Measurements from ENCODE around the gene PIM3. TPM values are rescaled to one million over a fixed set of nuclear protein-coding genes. Genes with fewer than 3 reads are reported as not detected.

PIM3 gene
- total RNA-seq, 2 donors from 2014 or later = 57.3 to 98.9 TPM

- no peak overlapping the region for H3K27ac ChIP-seq
- WGBS, 2 donors = 83 to 100% methylated on average over 5 to 12 of the region's 12 CpGs
- DNase-seq = peak in 2 of 4 donors; percentile 16 to 17
These were observed 2.7 kb upstream of the PIM3 start for GRCh38 chr22:49957826-49958365.

GRCh38 chr22:49958366-49958921, 2.1 kb upstream of the PIM3 start:
- H3K4me3 ChIP-seq = no peak overlapping the region
- TF ChIP-seq CTCF (IDR thresholded peaks at IDR 0.05) (no peak), POLR2A (IDR thresholded peaks at IDR 0.05) (no peak)
- H3K27me3 ChIP-seq = no peaks in the 10 kb centered on the region
- H3K4me1 ChIP-seq = peaks cover 57% of the 10 kb centered on the region
- WGBS, 2 donors = 81 to 87% methylated on average over 5 to 16 of the region's 16 CpGs
- H3K27ac ChIP-seq = peak overlapping the region in 2 of 4 donors; percentile 96
- intact Hi-C loops (cut with DNase I) = no loop called here
- no peaks in the 10 kb centered on the region for H3K9me3 ChIP-seq
- peaks cover 5 to 8% of the 10 kb centered on the region in 2 donors for H3K36me3 ChIP-seq (replicated peaks in 1 of 2; ENCODE audit: insufficient read depth in 1 of 2, low read depth in 2 of 2)
- no peak for ATAC-seq
- DNase-seq = peak in 1 of 4 donors; percentile 19

More at GRCh38 chr22:49957826-49958365, 2.7 kb upstream of the PIM3 start:
- peaks cover 2 to 3% of the 10 kb centered on the region in 2 donors for H3K36me3 ChIP-seq (replicated peaks in 1 of 2; ENCODE audit: insufficient read depth in 1 of 2, low read depth in 2 of 2)
- H3K27me3 ChIP-seq = no peaks in the 10 kb centered on the region
- no peak overlapping the region for H3K4me3 ChIP-seq
- intact Hi-C loops (cut with DNase I) = no loop called here
- ATAC-seq = no peak
- H3K9me3 ChIP-seq = no peaks in the 10 kb centered on the region
- H3K4me1 ChIP-seq = peaks cover 57% of the 10 kb centered on the region
- TF ChIP-seq POLR2A (IDR thresholded peaks at IDR 0.05) (no peak), CTCF (IDR thresholded peaks at IDR 0.05) (no peak)

- H3K27ac ChIP-seq = peak overlapping the region; percentile 94 to 98 (median 96)
- ATAC-seq = no peak
- peaks cover 57% of the 10 kb centered on the region for H3K4me1 ChIP-seq
- TF ChIP-seq POLR2A (IDR thresholded peaks at IDR 0.05) = no peak
- TF ChIP-seq CTCF (IDR thresholded peaks at IDR 0.05) = no peak
- peaks cover 8% of the 10 kb centered on the region in 2 donors for H3K36me3 ChIP-seq (replicated peaks in 1 of 2; ENCODE audit: insufficient read depth in 1 of 2, low read depth in 2 of 2)
- H3K4me3 ChIP-seq = peak overlapping the region; percentile 7 to 30
- no peaks in the 10 kb centered on the region for H3K9me3 ChIP-seq
- DNase-seq = peak; percentile 28 to 42 (median 38)
- intact Hi-C loops (cut with DNase I) = no loop called here
- no peaks in the 10 kb centered on the region for H3K27me3 ChIP-seq
- WGBS, 2 donors = 64 to 81% methylated on average over 23 to 27 of the region's 29 CpGs
These were observed 1.4 kb upstream of the PIM3 start for GRCh38 chr22:49958931-49959781.

- WGBS, 2 donors = 3% methylated on average over 21 of the region's 21 CpGs; no CpG with 5 or more reads in 1 of the 2 donors
- Histone ChIP-seq H3K36me3 (replicated peaks in 1 of 2; ENCODE audit: insufficient read depth in 1 of 2, low read depth in 2 of 2) (peaks cover 8 to 10% of the 10 kb centered on the region in 2 donors), H3K27me3 (no peaks in the 10 kb centered on the region), H3K4me3 (peak overlapping the region; percentile 7 to 30), H3K9me3 (no peaks in the 10 kb centered on the region), H3K27ac (peak overlapping the region; percentile 94 to 98 (median 96)), H3K4me1 (peaks cover 57% of the 10 kb centered on the region)
- intact Hi-C loops (cut with DNase I) = no loop called here
- peak; percentile 69 to 77 (median 71) for DNase-seq
- peak; percentile 28 for ATAC-seq
- peak in 2 of 7 experiments; percentile 7 to 13 for TF ChIP-seq CTCF (IDR thresholded peaks at IDR 0.05)
- TF ChIP-seq POLR2A (IDR thresholded peaks at IDR 0.05) = no peak
These were observed 802 bp upstream of the PIM3 start for GRCh38 chr22:49959782-49960158.
